ENCODE results near the gene EME1. TPM values are rescaled to one million over a fixed set of nuclear protein-coding genes. Genes with fewer than 3 reads are reported as not detected.

Gene EME1
- total and polyA plus RNA-seq, 2 donors (not counting 3 experiments of a cell fraction or from before 2014, with no cell fraction given) = 5.6 to 9.1 TPM

DNA sequence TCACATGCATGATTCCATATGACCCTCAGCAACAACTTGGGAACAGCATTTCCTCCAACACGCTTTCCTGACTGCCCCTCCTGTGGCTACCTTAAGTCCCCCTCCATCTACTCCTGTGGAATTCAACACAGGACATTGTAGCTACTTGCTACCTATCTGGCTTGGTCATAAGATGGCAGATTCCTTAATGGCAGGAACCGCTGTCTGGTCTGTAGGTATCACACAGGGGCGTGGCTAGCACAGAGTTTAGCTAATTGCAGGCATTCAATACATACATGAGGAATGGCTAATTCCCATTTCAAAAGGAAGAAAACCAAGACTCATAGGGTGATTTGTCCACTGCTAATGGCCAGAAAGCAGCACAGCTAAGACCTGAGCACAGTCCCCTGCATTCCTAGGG lies 15.7 kb downstream of the EME1 start:
- no TSS peak for BruUV-seq (replicated peaks)
- dilution Hi-C loops (cut with MboI; ENCODE audit: extremely low pct_ligation_motif_present, low sequenced_read_pairs) (no loop called here), intact Hi-C loops (cut with micrococcal nuclease) (no loop called here)
- no peaks in the 10 kb centered on the region for H3K4me1 ChIP-seq (ENCODE audit: control insufficient read depth, extremely low read depth, insufficient read depth, low read length)
- H3K4me3 ChIP-seq (replicated peaks in 1 of 3; ENCODE audit: insufficient read depth in 1 of 3, low read depth in 1 of 3, low read length in 3 of 3) = no peak overlapping the region
- H4K20me1 ChIP-seq (replicated peaks; ENCODE audit: control insufficient read depth, extremely low read depth, insufficient read depth, low read length) = peaks cover 5% of the 10 kb centered on the region
- no peaks in the 10 kb centered on the region for H3K9me1 ChIP-seq (replicated peaks; ENCODE audit: control insufficient read depth, extremely low read depth, insufficient read depth, low read length)
- H3K9me3 ChIP-seq (replicated peaks; ENCODE audit: control insufficient read depth, insufficient read depth, low read length) = no peaks in the 10 kb centered on the region
- H3K27me3 ChIP-seq (ENCODE audit: control insufficient read depth in 2 of 2, insufficient read depth in 2 of 2, low read length in 2 of 2) = no peaks in the 10 kb centered on the region
- H3K4me2 ChIP-seq (ENCODE audit: insufficient read depth, low read length) = no peak overlapping the region
- CTCF ChIA-PET = interaction anchor here (1.0 kb wide), 1 partner anchor 9 kb away, joined by 5 read pairs; the partner anchor contains the start of gene LRRC59
- H3K79me2 ChIP-seq (ENCODE audit: control insufficient read depth, insufficient read depth, low read length) = peaks cover 30% of the 10 kb centered on the region
- no peak for DNase-seq (ENCODE audit: low read depth, low spot score)
- POLR2A ChIA-PET = no interaction called here
- no peak for FAIRE-seq
- H3K27ac ChIP-seq (ENCODE audit: insufficient read depth, low read depth, low read length) = no peak overlapping the region
- no peak for TF ChIP-seq MYC (IDR thresholded peaks at IDR 0.05; ENCODE audit: low read depth, low read length)
- TF ChIP-seq, protein P1, sequence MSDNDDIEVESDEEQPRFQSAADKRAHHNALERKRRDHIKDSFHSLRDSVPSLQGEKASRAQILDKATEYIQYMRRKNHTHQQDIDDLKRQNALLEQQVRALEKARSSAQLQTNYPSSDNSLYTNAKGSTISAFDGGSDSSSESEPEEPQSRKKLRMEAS (IDR thresholded peaks at IDR 0.05; ENCODE audit: insufficient read depth, insufficient read length) = no peak
- TF ChIP-seq CTCF (IDR thresholded peaks at IDR 0.05; ENCODE audit: extremely low read depth in 1 of 2, insufficient read depth in 1 of 2, low read depth in 1 of 2, low read length in 2 of 2) = no peak
- no peak overlapping the region for H3K9ac ChIP-seq (replicated peaks; ENCODE audit: extremely low read depth, insufficient read depth, low read length)
- H2AFZ ChIP-seq (ENCODE audit: low read depth, low read length) = no peak overlapping the region
- peaks cover 60 to 82% of the 10 kb centered on the region in 2 experiments for H3K36me3 ChIP-seq (ENCODE audit: control insufficient read depth in 2 of 2, extremely low read depth in 1 of 2, insufficient read depth in 2 of 2, low read length in 2 of 2)

- TF ChIP-seq JUN (IDR thresholded peaks at IDR 0.05; ENCODE audit: borderline replicate concordance, insufficient read depth, insufficient read length, low read depth) (no peak), CTCF (IDR thresholded peaks at IDR 0.05; ENCODE audit: extremely low read depth in 1 of 2, insufficient read depth in 1 of 2, low read depth in 1 of 2, low read length in 2 of 2) (no peak), GATA2 (IDR thresholded peaks at IDR 0.05; ENCODE audit: insufficient read depth, insufficient read length, low read depth, low read length) (no peak)
- FAIRE-seq (no peak), DNase-seq (ENCODE audit: low read depth, low spot score) (no peak)
- intact Hi-C loops (cut with micrococcal nuclease) (no loop called here), dilution Hi-C loops (cut with MboI; ENCODE audit: extremely low pct_ligation_motif_present, low sequenced_read_pairs) (no loop called here)
- no peak overlapping the region for H2AFZ ChIP-seq (ENCODE audit: low read depth, low read length)
- peaks cover 8% of the 10 kb centered on the region for H4K20me1 ChIP-seq (replicated peaks; ENCODE audit: control insufficient read depth, extremely low read depth, insufficient read depth, low read length)
- H3K9me3 ChIP-seq (replicated peaks; ENCODE audit: control insufficient read depth, insufficient read depth, low read length) = no peaks in the 10 kb centered on the region
- H3K9me1 ChIP-seq (replicated peaks; ENCODE audit: control insufficient read depth, extremely low read depth, insufficient read depth, low read length) = no peaks in the 10 kb centered on the region
- H3K79me2 ChIP-seq (ENCODE audit: control insufficient read depth, insufficient read depth, low read length) = peaks cover 38% of the 10 kb centered on the region
- CTCF ChIA-PET = interaction anchor here (1.9 kb wide), 1 partner anchor 90 kb away, joined by 4 read pairs; no protein-coding TSS in a partner anchor
- POLR2A ChIA-PET = no interaction called here
- H3K4me1 ChIP-seq (ENCODE audit: control insufficient read depth, extremely low read depth, insufficient read depth, low read length) = peaks cover under 1% of the 10 kb centered on the region
- no peak overlapping the region for H3K9ac ChIP-seq (replicated peaks; ENCODE audit: extremely low read depth, insufficient read depth, low read length)
- H3K36me3 ChIP-seq (ENCODE audit: control insufficient read depth in 2 of 2, extremely low read depth in 1 of 2, insufficient read depth in 2 of 2, low read length in 2 of 2) = peaks cover 64 to 84% of the 10 kb centered on the region in 2 experiments
- no peak overlapping the region for H3K4me3 ChIP-seq (replicated peaks in 1 of 3; ENCODE audit: insufficient read depth in 1 of 3, low read depth in 1 of 3, low read length in 3 of 3)
- no TSS peak for BruUV-seq (replicated peaks)
- H3K27me3 ChIP-seq (ENCODE audit: control insufficient read depth in 2 of 2, insufficient read depth in 2 of 2, low read length in 2 of 2) = no peaks in the 10 kb centered on the region
- no peak overlapping the region for H3K4me2 ChIP-seq (ENCODE audit: insufficient read depth, low read length)
- no peak overlapping the region for H3K27ac ChIP-seq (ENCODE audit: insufficient read depth, low read depth, low read length)
Observed at GRCh38 chr17:50389534-50389933, 16.5 kb downstream of the EME1 start.
